ENCODE results near the gene ATP11B. TPM values are rescaled to one million over a fixed set of nuclear protein-coding genes. Genes with fewer than 3 reads are reported as not detected.

The ATP11B gene
- total and polyA plus RNA-seq, 2 of the 8 experiments (the other 6 are each of a cell fraction or from before 2014, with no cell fraction given) = 5.1 to 26.5 TPM

DNA sequence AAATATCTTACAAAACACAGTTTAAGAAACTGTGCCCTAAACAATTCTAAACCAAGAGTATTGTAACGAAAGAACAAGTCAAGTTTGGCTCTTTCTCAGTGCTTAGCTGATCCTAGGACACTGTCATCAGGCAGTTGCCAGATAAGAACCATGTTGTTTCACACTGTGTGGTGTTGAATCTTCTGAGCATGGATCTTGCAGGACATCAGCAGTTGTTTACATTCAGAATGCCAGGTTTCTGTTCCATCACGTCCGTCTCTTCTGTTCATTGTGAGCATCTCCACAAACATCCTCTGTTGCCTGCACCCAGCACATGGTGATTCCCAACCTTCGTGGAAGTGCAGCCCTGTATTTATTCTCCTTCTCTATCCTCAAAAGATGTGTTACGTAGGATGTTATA lies 119.2 kb downstream of the ATP11B start:
- H2BK12ac ChIP-seq (ENCODE audit: low read depth, low read length) = no peak overlapping the region
- no peak overlapping the region for H4K91ac ChIP-seq (replicated peaks; ENCODE audit: insufficient read length, low read length)
- H3K4me2 ChIP-seq (ENCODE audit: insufficient read depth in 1 of 2, low read depth in 2 of 2, low read length in 2 of 2) = no peak overlapping the region
- no peak overlapping the region for H2BK20ac ChIP-seq (ENCODE audit: low read length)
- no peak for DNase-seq (ENCODE audit: low read depth in 1 of 2, low spot score in 2 of 2)
- no peaks in the 10 kb centered on the region for H4K20me1 ChIP-seq (replicated peaks in 1 of 2; ENCODE audit: control insufficient read depth in 1 of 2, insufficient read depth in 2 of 2, low read length in 2 of 2)
- H2AFZ ChIP-seq (ENCODE audit: low read length) = no peak overlapping the region
- no peak overlapping the region for H3K4ac ChIP-seq (replicated peaks; ENCODE audit: insufficient read length, low read depth, low read length)
- ChIA-PET POLR2A (ENCODE audit: partially characterized antibody) (no interaction called here), CTCF (ENCODE audit: partially characterized antibody) (interaction anchor here (1.0 to 1.5 kb wide), 2 partner anchors 31 to 89 kb away, joined by 3 read pairs; no protein-coding TSS in a partner anchor)
- no peak for FAIRE-seq
- H3K56ac ChIP-seq (replicated peaks; ENCODE audit: insufficient read length, low read depth, low read length) = no peak overlapping the region
- H3K27me3 ChIP-seq (replicated peaks in 1 of 4; ENCODE audit: control insufficient read depth in 3 of 4, extremely low read depth in 1 of 4, insufficient read depth in 3 of 4, low read length in 3 of 4) = no peaks in the 10 kb centered on the region
- H2BK15ac ChIP-seq (ENCODE audit: low read length) = no peak overlapping the region
- whole genome bisulfite sequencing, 2 experiments (ENCODE audit: extremely low coverage in 1 of 2, insufficient coverage in 1 of 2, insufficient read length in 1 of 2, insufficient replicate concordance in 2 of 2, low coverage in 1 of 2, low lambda C conversion rate in 2 of 2, missing lambda C conversion rate in 1 of 2) = 84% methylated on average over 5 of the region's 5 CpGs; no CpG with 5 or more reads in 1 of the 2 experiments
- no peaks in the 10 kb centered on the region for H3K23me2 ChIP-seq (ENCODE audit: low read depth, low read length)
- no peak overlapping the region for H3K27ac ChIP-seq (ENCODE audit: low read depth, low read length)
- TF ChIP-seq TAF7 (optimal IDR thresholded peaks at IDR 0.05; ENCODE audit: borderline replicate concordance, low read depth, low read length) (no peak), JUN (IDR thresholded peaks at IDR 0.05; ENCODE audit: low read depth, low read length) (no peak), KDM5A (IDR thresholded peaks at IDR 0.05; ENCODE audit: low read length) (no peak), BRCA1 (IDR thresholded peaks at IDR 0.05; ENCODE audit: low read depth, low read length) (no peak), CBX8 (IDR thresholded peaks at IDR 0.05; ENCODE audit: borderline replicate concordance, low read depth, low read length) (no peak)
- H3K14ac ChIP-seq (ENCODE audit: insufficient read length) = no peak overlapping the region
- H2BK5ac ChIP-seq (ENCODE audit: low read depth, low read length) = no peak overlapping the region
- no peak overlapping the region for H4K5ac ChIP-seq (ENCODE audit: insufficient read length, low read depth, low read length)
- H3K79me2 ChIP-seq (ENCODE audit: control insufficient read depth in 1 of 2, insufficient read depth in 2 of 2, low read length in 2 of 2) = no peaks in the 10 kb centered on the region
- H2AK5ac ChIP-seq (ENCODE audit: low read depth, low read length) = no peak overlapping the region
- H3K36me3 ChIP-seq (ENCODE audit: control insufficient read depth in 2 of 4, insufficient read depth in 4 of 4, low read length in 3 of 4) = no peaks in the 10 kb centered on the region; a peak in 1 of 8 replicates
- no peak overlapping the region for H2BK120ac ChIP-seq (replicated peaks; ENCODE audit: low read depth, low read length)
- peaks cover 0 to 2% (median 1%) of the 10 kb centered on the region in 4 experiments; a peak in 2 of 7 replicates for H3K4me1 ChIP-seq (replicated peaks in 1 of 4; ENCODE audit: control insufficient read depth in 3 of 4, insufficient read depth in 4 of 4, low read length in 3 of 4)
- H3K79me1 ChIP-seq (ENCODE audit: low read depth, low read length) = no peaks in the 10 kb centered on the region
- H3K18ac ChIP-seq (ENCODE audit: extremely low read depth, low read length) = no peak overlapping the region
- H3K23ac ChIP-seq (ENCODE audit: insufficient read length) = no peak overlapping the region
- H3K9ac ChIP-seq (replicated peaks in 1 of 4; ENCODE audit: extremely low read depth in 1 of 4, low read depth in 3 of 4, low read length in 3 of 4) = no peak overlapping the region
- H3K4me3 ChIP-seq (ENCODE audit: extremely low read depth in 1 of 4, insufficient read depth in 2 of 4, low read depth in 3 of 4, low read length in 4 of 4) = no peak overlapping the region
- H3K9me3 ChIP-seq (ENCODE audit: insufficient read depth in 2 of 2, low read depth in 1 of 2, low read length in 1 of 2) = no peaks in the 10 kb centered on the region
- H4K8ac ChIP-seq (ENCODE audit: extremely low read depth, insufficient read depth, low read length) = no peak overlapping the region

All from H1 (cell line).